Hepatocyte (in vitro differentiated cells): ENCODE results near the gene NAA40. TPM values are rescaled to one million over a fixed set of nuclear protein-coding genes. Genes with fewer than 3 reads are reported as not detected.

ENCODE experiments used
- DNase-seq: peaks from one replicate; pipeline ENCODE4 v3.0.0-alpha.2; 2016; ENCODE audit warnings: low spot score
- H2AFZ ChIP-seq: fragments of 200-600 bp; sonication (generic); 2 replicates; pipeline ENCODE4 v1.6.0; 2016; ENCODE audit warnings: antibody characterized with exemption, mild to moderate bottlenecking
- H3K27ac ChIP-seq: fragments of 200-600 bp; sonication (generic); 2 replicates; pipeline ENCODE4 v1.5.1; 2016; ENCODE audit warnings: mild to moderate bottlenecking
- H3K27me3 ChIP-seq: fragments of 200-600 bp; sonication (generic); 2 replicates; pipeline ENCODE4 v1.6.1; 2016
- H3K36me3 ChIP-seq: fragments of 200-600 bp; sonication (generic); replicated peaks from 2 replicates; pipeline ENCODE4 v1.5.1; 2016; ENCODE audit warnings: low read depth; ENCODE audit not compliant: insufficient read depth
- H3K4me1 ChIP-seq: fragments of 200-600 bp; sonication (generic); 2 replicates; pipeline ENCODE4 v1.5.1; 2016; ENCODE audit warnings: mild to moderate bottlenecking, moderate library complexity; ENCODE audit not compliant: insufficient read depth
- H3K4me2 ChIP-seq: fragments of 200-600 bp; sonication (generic); 2 replicates; pipeline ENCODE4 v1.6.0; 2016
- H3K4me3 ChIP-seq: fragments of 200-600 bp; sonication (generic); 2 replicates; pipeline ENCODE4 v1.5.1; 2016; ENCODE audit warnings: mild to moderate bottlenecking
- H3K79me2 ChIP-seq: fragments of 200-600 bp; sonication (generic); 2 replicates; pipeline ENCODE4 v1.6.0; 2017; ENCODE audit warnings: mild to moderate bottlenecking
- H3K9me2 ChIP-seq: fragments of 200-600 bp; sonication (generic); replicated peaks from 2 replicates; pipeline ENCODE4 v1.6.0; 2017; ENCODE audit warnings: mild to moderate bottlenecking; ENCODE audit not compliant: insufficient read depth
- H3K9me3 ChIP-seq: fragments of 200-600 bp; sonication (generic); 2 replicates; pipeline ENCODE4 v1.5.1; 2016; ENCODE audit warnings: low read depth, mild to moderate bottlenecking
- H4K20me1 ChIP-seq: fragments of 200-600 bp; sonication (generic); 2 replicates; pipeline ENCODE4 v1.6.0; 2016; ENCODE audit warnings: mild to moderate bottlenecking; ENCODE audit not compliant: insufficient read depth, poor library complexity, severe bottlenecking
- EZH2 ChIP-seq: fragments of 200-600 bp; sonication (generic); IDR thresholded peaks from 2 replicates; pipeline ENCODE4 v1.6.1; 2016; ENCODE audit warnings: antibody characterized with exemption, mild to moderate bottlenecking, borderline replicate concordance
- EZH2phosphoT487 ChIP-seq: fragments of 200-600 bp; sonication (generic); IDR thresholded peaks from one replicate; pipeline ENCODE4 v1.6.1; 2018; ENCODE audit warnings: antibody characterized with exemption, mild to moderate bottlenecking, low read depth, moderate library complexity; ENCODE audit not compliant: unreplicated experiment, severe bottlenecking
- WGBS: methylation state at CpG from one replicate; pipeline ENCODE4 v1.1.6; 2016; ENCODE audit warnings: low lambda C conversion rate; ENCODE audit errors: missing lambda C conversion rate; 5-methylcytosine and 5-hydroxymethylcytosine counted together
- polyA plus RNA-seq: library from polyadenylated mRNA; unstranded; fragments of >200 nt; fragmentation: Nextera tagmentation; extraction: Ambion mirVana; gene quantifications from 2 replicates; pipeline ENCODE4 v1.2.1, GENCODE V29; 2016
- total RNA-seq: library from RNA; depleted of rRNA; stranded (reverse); fragments of >200 nt; gene quantifications from 2 replicates; pipeline ENCODE4 v1.2.3, GENCODE V29; 2014
- TF ChIP-seq, protein P1 (sequence below): fragments of 200-600 bp; sonication (generic); IDR thresholded peaks from 2 replicates; pipeline ENCODE4 v1.5.1; 2016; ENCODE audit warnings: antibody characterized with exemption, mild to moderate bottlenecking; ENCODE audit not compliant: poor library complexity

Gene NAA40
- total and polyA plus RNA-seq, 2 experiments from 2014 or later, result 15.3 to 16.4 TPM

GRCh38 chr11:63923319-63923718 lies 15.5 kb upstream of the NAA40 start:
- Histone ChIP-seq H3K27me3 (no peaks in the 10 kb centered on the region), H3K9me3 (no peaks in the 10 kb centered on the region), H4K20me1 (no peaks in the 10 kb centered on the region), H2AFZ (no peak overlapping the region), H3K4me2 (no peak overlapping the region), H3K4me1 (peaks cover 27% of the 10 kb centered on the region), H3K4me3 (no peak overlapping the region), H3K36me3 (no peaks in the 10 kb centered on the region), H3K27ac (no peak overlapping the region), H3K79me2 (no peaks in the 10 kb centered on the region), H3K9me2 (no peaks in the 10 kb centered on the region)
- no peak for DNase-seq
- WGBS, result 78% methylated on average over 4 of the region's 4 CpGs
- TF ChIP-seq EZH2phosphoT487 (no peak), EZH2 (no peak)
- TF ChIP-seq, protein P1, sequence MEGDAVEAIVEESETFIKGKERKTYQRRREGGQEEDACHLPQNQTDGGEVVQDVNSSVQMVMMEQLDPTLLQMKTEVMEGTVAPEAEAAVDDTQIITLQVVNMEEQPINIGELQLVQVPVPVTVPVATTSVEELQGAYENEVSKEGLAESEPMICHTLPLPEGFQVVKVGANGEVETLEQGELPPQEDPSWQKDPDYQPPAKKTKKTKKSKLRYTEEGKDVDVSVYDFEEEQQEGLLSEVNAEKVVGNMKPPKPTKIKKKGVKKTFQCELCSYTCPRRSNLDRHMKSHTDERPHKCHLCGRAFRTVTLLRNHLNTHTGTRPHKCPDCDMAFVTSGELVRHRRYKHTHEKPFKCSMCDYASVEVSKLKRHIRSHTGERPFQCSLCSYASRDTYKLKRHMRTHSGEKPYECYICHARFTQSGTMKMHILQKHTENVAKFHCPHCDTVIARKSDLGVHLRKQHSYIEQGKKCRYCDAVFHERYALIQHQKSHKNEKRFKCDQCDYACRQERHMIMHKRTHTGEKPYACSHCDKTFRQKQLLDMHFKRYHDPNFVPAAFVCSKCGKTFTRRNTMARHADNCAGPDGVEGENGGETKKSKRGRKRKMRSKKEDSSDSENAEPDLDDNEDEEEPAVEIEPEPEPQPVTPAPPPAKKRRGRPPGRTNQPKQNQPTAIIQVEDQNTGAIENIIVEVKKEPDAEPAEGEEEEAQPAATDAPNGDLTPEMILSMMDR, result no peak

DNA sequence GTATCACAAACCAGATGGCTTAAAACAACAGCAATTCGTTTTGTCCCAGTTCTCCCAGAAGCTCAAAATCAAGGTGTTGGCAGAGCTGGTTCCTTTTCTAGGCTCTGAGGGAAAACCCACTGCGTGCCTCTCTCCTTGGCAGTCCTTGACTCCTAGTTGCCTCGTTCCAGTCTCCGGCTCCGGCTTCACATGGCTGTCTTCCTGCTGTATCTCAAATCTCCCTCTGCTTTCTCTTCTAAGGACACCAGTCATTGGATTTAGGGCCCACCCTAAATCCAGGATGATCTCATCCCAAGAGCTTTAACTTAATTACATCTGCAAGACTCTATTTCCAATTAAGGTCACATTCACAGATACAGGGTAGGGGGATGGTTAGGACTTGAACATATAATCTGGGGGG lies 9.2 kb upstream of the NAA40 start:
- Histone ChIP-seq H3K27ac (no peak overlapping the region), H3K36me3 (no peaks in the 10 kb centered on the region), H2AFZ (no peak overlapping the region), H3K27me3 (no peaks in the 10 kb centered on the region), H3K79me2 (no peaks in the 10 kb centered on the region), H3K4me3 (no peak overlapping the region), H3K4me2 (no peak overlapping the region), H3K9me2 (no peaks in the 10 kb centered on the region), H3K9me3 (no peaks in the 10 kb centered on the region), H4K20me1 (no peaks in the 10 kb centered on the region), H3K4me1 (no peaks in the 10 kb centered on the region)
- DNase-seq, result no peak
- TF ChIP-seq EZH2, result no peak
- TF ChIP-seq EZH2phosphoT487, result no peak
- WGBS, result 93% methylated on average over 5 of the region's 5 CpGs

DNA sequence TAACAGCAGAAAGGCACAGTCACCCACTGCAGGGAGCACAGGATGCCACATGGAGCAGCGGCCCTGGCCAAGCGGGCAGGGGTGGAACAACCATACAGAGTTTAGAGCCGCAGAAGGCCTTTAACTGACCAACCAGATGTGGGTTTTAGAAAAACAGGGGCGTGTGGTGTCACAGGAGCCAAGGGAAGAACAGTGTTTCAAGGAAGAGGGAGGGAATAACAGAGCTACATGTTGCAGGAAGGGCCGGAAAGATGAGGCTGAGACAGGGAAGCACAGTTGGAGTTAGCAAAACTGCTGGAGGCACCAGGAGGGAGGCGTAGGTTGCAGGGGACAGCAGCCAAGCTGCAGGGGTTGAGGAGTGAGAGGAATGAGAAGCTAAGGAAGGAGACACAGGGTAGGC lies 7.8 kb upstream of the NAA40 start:
- Histone ChIP-seq H4K20me1 (no peaks in the 10 kb centered on the region), H3K9me2 (no peaks in the 10 kb centered on the region), H3K27ac (no peak overlapping the region), H3K36me3 (no peaks in the 10 kb centered on the region), H2AFZ (no peak overlapping the region), H3K4me2 (no peak overlapping the region), H3K79me2 (no peaks in the 10 kb centered on the region), H3K27me3 (no peaks in the 10 kb centered on the region), H3K4me1 (no peaks in the 10 kb centered on the region), H3K4me3 (no peak overlapping the region), H3K9me3 (no peaks in the 10 kb centered on the region)
- WGBS, result 76% methylated on average over 6 of the region's 6 CpGs
- no peak for DNase-seq
- no peak for TF ChIP-seq EZH2
- no peak for TF ChIP-seq EZH2phosphoT487
- TF ChIP-seq, protein P1, result no peak

GRCh38 chr11:63931876-63932275 lies 6.9 kb upstream of the NAA40 start:
- 86% methylated on average over 12 of the region's 12 CpGs for WGBS
- H3K4me3 ChIP-seq, result no peak overlapping the region
- DNase-seq, result no peak
- TF ChIP-seq EZH2, result no peak
- TF ChIP-seq, protein P1, result no peak
- no peak for TF ChIP-seq EZH2phosphoT487
- H3K9me2 ChIP-seq, result no peaks in the 10 kb centered on the region
- H3K27ac ChIP-seq, result no peak overlapping the region
- H3K36me3 ChIP-seq, result no peaks in the 10 kb centered on the region
- H3K79me2 ChIP-seq, result no peaks in the 10 kb centered on the region
- H3K9me3 ChIP-seq, result no peaks in the 10 kb centered on the region
- no peak overlapping the region for H2AFZ ChIP-seq
- no peaks in the 10 kb centered on the region for H3K4me1 ChIP-seq
- no peaks in the 10 kb centered on the region for H4K20me1 ChIP-seq
- H3K4me2 ChIP-seq, result no peak overlapping the region
- H3K27me3 ChIP-seq, result no peaks in the 10 kb centered on the region
